ENCODE results near the gene UGT2B28. TPM values are rescaled to one million over a fixed set of nuclear protein-coding genes. Genes with fewer than 3 reads are reported as not detected.
"Not testable (repeated sequence)": the region's sequence is repeated elsewhere in the genome, so short reads cannot be mapped to it uniquely, and the experiment has no call there.

The UGT2B28 gene
- total RNA-seq, 1 experiment from 2014 or later, result not detected

- no peaks in the 10 kb centered on the region for H3K36me3 ChIP-seq (ENCODE audit: insufficient read depth, low read length)
- no peaks in the 10 kb centered on the region for H3K27me3 ChIP-seq (ENCODE audit: low read length)
- H3K27ac ChIP-seq (ENCODE audit: low read length), result no peak overlapping the region
- no peak overlapping the region for H2AFZ ChIP-seq (ENCODE audit: low read length)
- no peaks in the 10 kb centered on the region for H3K9me2 ChIP-seq (replicated peaks; ENCODE audit: insufficient read depth, low read length)
- no peak for DNase-seq
- H3K4me3 ChIP-seq (ENCODE audit: low read length), result no peak overlapping the region
- no peaks in the 10 kb centered on the region for H4K20me1 ChIP-seq (ENCODE audit: insufficient read depth, low read depth, low read length)
- H3K9ac ChIP-seq (ENCODE audit: low read length), result no peak overlapping the region
- H3K9me3 ChIP-seq (ENCODE audit: low read length), result no peaks in the 10 kb centered on the region
- no peak overlapping the region for H3K4me2 ChIP-seq (ENCODE audit: low read depth, low read length, poor library complexity, severe bottlenecking)
- H3K4me1 ChIP-seq (ENCODE audit: low read length), result no peaks in the 10 kb centered on the region
- H3K79me2 ChIP-seq (ENCODE audit: low read length), result no peaks in the 10 kb centered on the region
These were observed 43.0 kb downstream of the UGT2B28 start for GRCh38 chr4:69323284-69323683.

GRCh38 chr4:69330345-69331047, 50.2 kb downstream of the UGT2B28 start:
- Histone ChIP-seq H3K9ac (ENCODE audit: low read length) (no peak overlapping the region), H2AFZ (ENCODE audit: low read length) (no peak overlapping the region), H4K20me1 (ENCODE audit: insufficient read depth, low read depth, low read length) (no peaks in the 10 kb centered on the region), H3K36me3 (ENCODE audit: insufficient read depth, low read length) (no peaks in the 10 kb centered on the region), H3K27ac (ENCODE audit: low read length) (no peak overlapping the region), H3K9me2 (replicated peaks; ENCODE audit: insufficient read depth, low read length) (no peaks in the 10 kb centered on the region), H3K27me3 (ENCODE audit: low read length) (no peaks in the 10 kb centered on the region), H3K4me3 (ENCODE audit: low read length) (no peak overlapping the region), H3K4me1 (ENCODE audit: low read length) (no peaks in the 10 kb centered on the region), H3K4me2 (ENCODE audit: low read depth, low read length, poor library complexity, severe bottlenecking) (no peak overlapping the region), H3K79me2 (ENCODE audit: low read length) (no peaks in the 10 kb centered on the region), H3K9me3 (ENCODE audit: low read length) (no peaks in the 10 kb centered on the region)
- DNase-seq, result no peak

GRCh38 chr4:69331304-69331703, 51.0 kb downstream of the UGT2B28 start:
- not testable (repeated sequence) for H4K20me1 ChIP-seq (ENCODE audit: insufficient read depth, low read depth, low read length); H3K27me3 ChIP-seq (ENCODE audit: low read length); H3K9ac ChIP-seq (ENCODE audit: low read length); H3K79me2 ChIP-seq (ENCODE audit: low read length); DNase-seq; H3K9me2 ChIP-seq (replicated peaks; ENCODE audit: insufficient read depth, low read length); H3K4me3 ChIP-seq (ENCODE audit: low read length); H3K9me3 ChIP-seq (ENCODE audit: low read length); H2AFZ ChIP-seq (ENCODE audit: low read length); H3K27ac ChIP-seq (ENCODE audit: low read length); H3K4me1 ChIP-seq (ENCODE audit: low read length); H3K36me3 ChIP-seq (ENCODE audit: insufficient read depth, low read length); H3K4me2 ChIP-seq (ENCODE audit: low read depth, low read length, poor library complexity, severe bottlenecking)

GRCh38 chr4:69335485-69335884, 55.2 kb downstream of the UGT2B28 start:
- not testable (repeated sequence) for H4K20me1 ChIP-seq (ENCODE audit: insufficient read depth, low read depth, low read length); H2AFZ ChIP-seq (ENCODE audit: low read length); H3K79me2 ChIP-seq (ENCODE audit: low read length); H3K9me3 ChIP-seq (ENCODE audit: low read length); H3K4me3 ChIP-seq (ENCODE audit: low read length); DNase-seq; H3K9me2 ChIP-seq (replicated peaks; ENCODE audit: insufficient read depth, low read length); H3K4me2 ChIP-seq (ENCODE audit: low read depth, low read length, poor library complexity, severe bottlenecking); H3K27ac ChIP-seq (ENCODE audit: low read length); H3K27me3 ChIP-seq (ENCODE audit: low read length); H3K36me3 ChIP-seq (ENCODE audit: insufficient read depth, low read length); H3K9ac ChIP-seq (ENCODE audit: low read length); H3K4me1 ChIP-seq (ENCODE audit: low read length)

GRCh38 chr4:69343114-69343513, 62.8 kb downstream of the UGT2B28 start:
- H3K4me2 ChIP-seq (ENCODE audit: low read depth, low read length, poor library complexity, severe bottlenecking); H3K4me3 ChIP-seq (ENCODE audit: low read length); H3K36me3 ChIP-seq (ENCODE audit: insufficient read depth, low read length); H3K9me3 ChIP-seq (ENCODE audit: low read length); H3K79me2 ChIP-seq (ENCODE audit: low read length); H3K27ac ChIP-seq (ENCODE audit: low read length); H4K20me1 ChIP-seq (ENCODE audit: insufficient read depth, low read depth, low read length); H3K27me3 ChIP-seq (ENCODE audit: low read length); H3K9ac ChIP-seq (ENCODE audit: low read length); H3K9me2 ChIP-seq (replicated peaks; ENCODE audit: insufficient read depth, low read length); H3K4me1 ChIP-seq (ENCODE audit: low read length); DNase-seq; H2AFZ ChIP-seq (ENCODE audit: low read length): not testable (repeated sequence)

GRCh38 chr4:69343558-69344420, 63.5 kb downstream of the UGT2B28 start:
- not testable (repeated sequence) for H3K9ac ChIP-seq (ENCODE audit: low read length); DNase-seq; H3K9me2 ChIP-seq (replicated peaks; ENCODE audit: insufficient read depth, low read length); H4K20me1 ChIP-seq (ENCODE audit: insufficient read depth, low read depth, low read length); H3K9me3 ChIP-seq (ENCODE audit: low read length); H2AFZ ChIP-seq (ENCODE audit: low read length); H3K79me2 ChIP-seq (ENCODE audit: low read length); H3K4me1 ChIP-seq (ENCODE audit: low read length); H3K27me3 ChIP-seq (ENCODE audit: low read length); H3K4me2 ChIP-seq (ENCODE audit: low read depth, low read length, poor library complexity, severe bottlenecking); H3K4me3 ChIP-seq (ENCODE audit: low read length); H3K27ac ChIP-seq (ENCODE audit: low read length); H3K36me3 ChIP-seq (ENCODE audit: insufficient read depth, low read length)

Other genes starting within 250 kb of the UGT2B28 start
- not detected in 2 replicates for gene UGT2B7, start 184.0 kb upstream of the UGT2B28 start, total RNA-seq (2014; rRNA removed; shearing (Covaris generic); ENCODE audit: low replicate concordance)
- gene UGT2B11, start 65.7 kb upstream of the UGT2B28 start, total RNA-seq (2014; rRNA removed; shearing (Covaris generic); ENCODE audit: low replicate concordance), result not detected in 2 replicates
- not detected in 2 replicates for gene UGT2B4, start 215.4 kb downstream of the UGT2B28 start, total RNA-seq (2014; rRNA removed; shearing (Covaris generic); ENCODE audit: low replicate concordance)